Hippocampal formation (tissue), 2 donors: ENCODE measurements around the gene PRPF8.

Experiments used
- DNase-seq, 2 donors: peaks; one replicate each; lab custom pipeline; 2025; lab: John Stamatoyannopoulos, UW

PRPF8 gene

GRCh38 chr17:1626333-1626732, 58.3 kb downstream of the PRPF8 start:
- no peak for DNase-seq

DNA sequence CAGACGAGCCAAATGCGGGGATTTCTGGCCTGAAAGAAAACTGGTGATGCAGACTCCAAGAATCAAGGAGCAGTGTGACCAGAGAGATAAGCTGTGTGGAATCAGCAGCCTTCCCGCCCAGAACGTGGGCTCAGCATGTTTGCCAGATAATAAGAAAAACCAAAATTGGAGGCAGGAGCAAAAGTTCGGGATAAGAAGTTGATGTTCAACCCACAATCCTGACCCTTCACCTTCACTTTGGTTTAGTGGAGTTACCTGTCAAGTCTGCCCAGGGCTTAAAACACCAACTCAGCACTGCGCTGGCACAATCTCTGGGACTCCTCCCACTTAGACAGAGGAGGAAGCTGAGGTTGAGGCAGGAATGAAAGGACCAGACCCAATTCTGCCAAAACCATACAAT, 59.1 kb downstream of the PRPF8 start:
- DNase-seq, result no peak

GRCh38 chr17:1625053-1625452, 59.6 kb downstream of the PRPF8 start:
- DNase-seq, result no peak

- DNase-seq, result no peak
Measured at GRCh38 chr17:1624650-1625049, 60.0 kb downstream of the PRPF8 start.

- DNase-seq, result no peak
Measured at GRCh38 chr17:1623057-1623630, 61.5 kb downstream of the PRPF8 start.

DNA sequence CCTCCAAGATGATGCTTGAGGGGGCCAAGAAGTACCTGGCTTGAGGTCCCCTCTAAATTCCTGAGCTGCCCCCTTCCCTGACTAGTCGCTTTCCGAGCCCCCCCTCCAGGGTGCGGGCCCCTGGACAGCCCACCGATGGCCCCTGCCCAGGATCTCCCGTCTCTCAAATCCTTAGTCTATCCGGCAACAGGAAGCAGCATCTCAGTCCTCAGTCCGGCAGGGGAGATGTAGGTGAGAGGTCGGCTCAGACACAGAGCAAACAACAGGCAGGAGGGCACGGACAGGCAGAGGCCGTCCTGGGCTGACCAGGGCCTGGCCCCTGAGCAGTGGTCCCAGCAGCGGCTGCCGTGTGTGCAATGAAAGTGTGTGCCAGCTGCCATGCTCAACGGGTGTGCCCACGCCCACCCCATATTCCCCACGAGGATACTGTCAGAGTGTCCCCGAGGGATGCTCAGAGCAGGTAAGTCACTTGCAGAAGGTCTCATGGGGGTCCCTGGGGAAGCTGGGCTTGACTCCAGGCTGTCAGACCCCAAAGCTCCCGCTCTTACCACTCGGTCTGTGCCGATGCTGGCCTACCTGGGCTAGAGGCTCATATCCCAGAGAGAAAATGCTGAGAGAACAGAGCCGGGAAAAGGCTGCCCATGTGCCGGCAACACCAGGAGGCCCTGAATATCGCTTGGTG, 63.3 kb downstream of the PRPF8 start:
- no peak for DNase-seq

GRCh38 chr17:1620486-1620885, 64.2 kb downstream of the PRPF8 start:
- DNase-seq, result no peak

DNA sequence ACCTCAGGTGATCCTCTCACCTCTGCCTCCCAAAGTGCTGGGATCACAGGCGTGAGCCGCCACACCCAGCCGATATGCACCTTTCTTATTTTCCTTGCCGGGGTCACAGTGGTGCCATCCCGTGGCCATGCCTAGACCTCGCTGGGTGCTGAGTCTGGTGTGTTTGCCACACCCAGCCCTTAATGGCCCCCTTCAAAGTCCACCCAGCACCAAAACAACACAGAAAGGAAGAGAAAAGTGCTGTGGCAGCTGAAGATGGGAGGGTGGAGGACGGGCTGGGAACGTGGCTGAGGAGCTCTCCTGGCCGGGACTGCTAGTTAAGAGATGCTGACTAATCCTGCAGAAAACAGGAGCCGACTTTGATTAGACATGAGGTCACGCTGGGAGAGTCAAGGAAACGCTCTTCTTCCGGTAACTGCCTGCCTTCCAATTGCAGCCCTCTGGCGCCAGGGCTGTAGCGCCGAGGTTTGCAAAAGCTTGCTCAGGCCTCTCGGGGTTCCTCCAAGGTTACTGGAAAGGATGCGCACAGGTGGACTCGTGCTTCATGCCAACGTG, 67.0 kb downstream of the PRPF8 start:
- DNase-seq, result no peak

- DNase-seq, result no peak
Measured at GRCh38 chr17:1616101-1616500, 68.6 kb downstream of the PRPF8 start.

DNA sequence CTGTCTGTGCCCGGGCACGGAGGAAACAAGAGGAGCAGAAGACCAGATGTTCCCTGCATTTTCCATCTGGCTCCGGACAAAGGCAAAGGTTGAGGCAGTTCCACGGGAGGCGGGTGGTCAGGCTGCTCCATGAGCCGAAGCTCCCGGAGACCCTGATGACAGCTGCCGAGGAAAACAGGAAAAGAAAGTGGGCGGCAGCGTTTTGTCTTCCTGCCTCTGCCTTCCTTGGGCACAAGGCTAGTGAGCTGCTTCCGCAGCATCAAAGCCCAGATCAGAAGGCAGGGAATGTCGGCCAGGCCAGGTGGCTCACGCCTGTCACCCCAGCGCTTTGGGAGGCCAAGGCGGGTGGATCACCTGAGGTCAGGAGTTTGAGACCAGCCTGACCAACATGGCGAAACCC, 72.3 kb downstream of the PRPF8 start:
- DNase-seq, result no peak

GRCh38 chr17:1611715-1612114, 73.0 kb downstream of the PRPF8 start:
- no peak for DNase-seq

- no peak for DNase-seq
Measured at GRCh38 chr17:1608676-1609075, 76.0 kb downstream of the PRPF8 start.

GRCh38 chr17:1607971-1608320, 76.7 kb downstream of the PRPF8 start:
- no peak for DNase-seq

DNA sequence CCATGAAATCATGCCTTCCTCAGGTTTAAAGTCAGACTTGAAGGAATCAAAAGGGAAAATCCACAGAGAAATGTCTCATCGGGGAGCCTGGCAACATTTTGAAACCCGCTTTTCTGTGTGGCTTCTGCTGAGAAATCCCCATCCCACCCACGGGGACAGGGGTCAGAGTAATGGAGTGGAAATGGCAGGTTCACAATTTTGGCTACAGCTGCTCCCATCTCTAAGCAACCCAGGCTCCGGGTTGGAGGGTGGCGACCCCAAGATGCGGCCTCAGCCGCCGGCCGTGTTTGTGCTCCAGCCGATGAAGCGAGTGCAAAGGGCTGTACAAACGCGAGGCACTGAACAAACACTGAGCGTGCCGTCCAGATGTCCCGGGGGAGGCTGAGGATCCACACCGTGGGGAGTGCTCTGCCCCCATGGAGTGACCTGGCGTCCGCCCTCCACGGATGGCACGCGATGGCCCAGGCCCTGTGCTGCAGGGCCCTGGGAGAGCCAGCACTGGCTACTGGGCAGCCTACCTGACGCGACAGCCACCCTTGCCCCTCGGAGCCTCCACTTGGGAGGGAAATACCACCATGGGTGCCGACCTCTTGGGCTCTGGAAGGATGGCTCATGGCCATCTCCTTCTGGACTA, 78.2 kb downstream of the PRPF8 start:
- no peak for DNase-seq

DNA sequence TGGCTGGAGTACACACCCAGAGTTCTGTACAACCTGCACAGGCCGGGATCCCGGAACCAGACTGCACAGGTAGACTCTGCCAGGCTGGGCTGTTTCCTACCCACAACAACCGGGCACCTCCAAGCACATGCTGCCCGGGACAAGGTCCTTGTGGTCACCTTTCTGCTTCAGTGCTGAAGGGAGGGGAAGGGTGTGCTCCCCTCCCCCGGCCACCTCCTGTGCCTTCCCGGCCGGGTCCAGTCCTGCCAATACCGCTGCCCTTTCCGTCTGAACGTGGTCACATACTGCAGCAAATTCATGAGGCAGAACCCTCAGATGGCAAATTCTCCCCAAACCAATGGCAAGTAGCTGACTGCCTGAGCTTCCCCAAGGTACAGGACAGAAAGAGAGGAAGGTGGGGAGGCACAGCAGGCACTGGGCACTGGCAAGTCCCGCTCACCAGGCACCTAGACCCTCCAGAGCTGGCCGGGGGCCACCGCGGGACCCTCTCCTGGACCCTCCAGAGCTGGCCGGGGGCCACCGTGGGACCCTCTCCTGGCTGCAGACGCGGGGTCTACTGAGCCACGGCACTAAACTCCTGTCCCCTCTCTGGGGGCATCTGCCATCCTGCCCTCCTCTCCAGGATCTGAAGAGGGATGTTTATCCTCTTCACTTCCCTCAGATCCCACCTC, 78.9 kb downstream of the PRPF8 start:
- no peak for DNase-seq

- DNase-seq, result no peak
Measured at GRCh38 chr17:1604831-1605528, 79.7 kb downstream of the PRPF8 start.

DNA sequence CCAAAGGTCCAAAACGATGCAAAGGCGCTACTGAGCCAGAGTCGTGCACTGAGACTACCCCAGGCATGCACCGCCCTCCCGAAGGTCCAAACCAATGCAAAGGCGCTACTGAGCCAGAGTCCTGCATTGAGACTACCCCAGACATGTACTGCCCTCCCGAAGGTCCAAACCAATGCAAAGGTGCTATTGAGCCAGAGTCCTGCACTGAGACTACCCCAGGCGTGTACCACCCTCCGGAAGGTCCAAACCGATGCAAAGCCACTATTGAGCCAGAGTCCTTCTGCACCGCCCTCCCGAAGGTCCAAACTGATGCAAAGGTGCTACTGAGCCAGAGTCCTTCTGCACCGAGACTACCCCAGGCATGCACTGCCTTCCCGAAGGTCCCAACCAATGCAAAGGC, 83.1 kb downstream of the PRPF8 start:
- DNase-seq, result no peak
